Epithelial cell of esophagus (primary cell): ENCODE results near the gene PSMG2.

Source experiments
- DNase-seq: peaks from one replicate; pipeline ENCODE4 v3.0.0; 2010; ENCODE audit warnings: low read depth
- H3K4me3 ChIP-seq: 2 replicates; pipeline ENCODE4 v1.5.1; 2011; ENCODE audit warnings: mild to moderate bottlenecking, low read length, control low read depth
- CTCF ChIP-seq: IDR thresholded peaks from 2 replicates; pipeline ENCODE4 v1.5.1; 2011; ENCODE audit warnings: low read depth, mild to moderate bottlenecking, low read length, control low read depth, inconsistent platforms; ENCODE audit not compliant: insufficient read depth; ENCODE audit errors: missing control alignments

Gene PSMG2

GRCh38 chr18:12744103-12744502 is 41.3 kb downstream of the PSMG2 start:
- peak; percentile 61 for TF ChIP-seq CTCF
- H3K4me3 ChIP-seq: no peak overlapping the region
- peak; percentile 78 for DNase-seq

GRCh38 chr18:12745095-12745795 is 42.4 kb downstream of the PSMG2 start:
- TF ChIP-seq CTCF: no peak
- no peak overlapping the region for H3K4me3 ChIP-seq
- peak; percentile 69 for DNase-seq

GRCh38 chr18:12747530-12748315 is 44.9 kb downstream of the PSMG2 start:
- DNase-seq: no peak
- H3K4me3 ChIP-seq: no peak overlapping the region
- no peak for TF ChIP-seq CTCF

GRCh38 chr18:12748671-12749070 is 45.8 kb downstream of the PSMG2 start:
- no peak overlapping the region for H3K4me3 ChIP-seq
- DNase-seq: no peak
- TF ChIP-seq CTCF: no peak

GRCh38 chr18:12749121-12749520 is 46.3 kb downstream of the PSMG2 start:
- DNase-seq: no peak
- TF ChIP-seq CTCF: no peak
- H3K4me3 ChIP-seq: no peak overlapping the region

- no peak for TF ChIP-seq CTCF
- DNase-seq: no peak
- H3K4me3 ChIP-seq: no peak overlapping the region
These were observed 47.4 kb downstream of the PSMG2 start for GRCh38 chr18:12750076-12750714.
